Brain pericyte (primary cell): ENCODE measurements around the gene PROM2.

Source experiments
- DNase-seq: peaks from one replicate; pipeline ENCODE4 v3.0.0-alpha.2; 2012; ENCODE audit warnings: low read depth, low spot score

PROM2 gene

DNA sequence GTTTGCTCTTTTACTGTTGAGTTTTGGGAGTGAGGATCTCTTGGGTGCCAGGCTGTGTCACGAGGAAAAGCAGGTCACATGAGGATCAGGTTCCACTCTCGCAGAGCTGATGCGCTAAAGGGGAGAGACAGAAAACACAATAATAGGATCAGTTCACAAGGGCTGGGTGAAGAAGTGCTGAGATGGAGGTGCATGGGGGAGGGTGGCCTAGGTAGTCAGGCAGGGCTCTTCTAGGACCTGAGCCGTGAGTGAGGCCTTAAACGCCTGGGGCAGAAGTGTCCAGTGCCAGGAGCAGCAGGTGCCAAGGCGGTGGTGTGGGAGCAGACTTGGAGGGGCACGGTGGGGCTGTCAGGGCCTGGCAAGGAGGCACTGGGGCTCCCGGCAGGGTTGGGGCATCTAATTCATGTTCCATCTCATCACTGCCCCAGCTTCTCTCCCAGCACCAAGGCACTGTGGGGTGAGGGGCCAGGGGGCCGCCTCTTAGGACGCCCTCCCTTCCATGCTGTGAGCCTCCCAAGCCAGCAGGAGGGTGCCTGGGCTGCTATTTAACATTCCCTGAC lies 32.2 kb downstream of the PROM2 start:
- DNase-seq, result no peak

DNA sequence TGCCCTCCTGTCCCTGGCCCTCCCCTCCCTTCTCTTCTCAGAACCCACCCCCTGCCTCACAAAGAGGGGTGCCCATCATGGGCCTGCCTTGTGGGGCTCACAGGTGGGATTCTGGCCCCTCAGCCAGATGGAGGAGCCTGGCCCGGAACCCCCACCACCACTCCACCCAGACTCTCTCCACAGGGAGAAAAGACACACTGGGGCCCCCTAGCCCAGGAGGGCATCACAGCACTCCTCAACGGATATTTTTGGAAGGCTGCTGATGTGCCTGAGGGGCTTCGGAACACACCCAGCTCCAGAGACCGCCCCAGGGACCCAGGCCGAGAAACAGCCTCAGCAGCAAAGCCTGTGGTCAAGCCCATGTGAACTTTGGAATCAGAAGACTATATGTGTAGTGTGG lies 32.8 kb downstream of the PROM2 start:
- no peak for DNase-seq

DNA sequence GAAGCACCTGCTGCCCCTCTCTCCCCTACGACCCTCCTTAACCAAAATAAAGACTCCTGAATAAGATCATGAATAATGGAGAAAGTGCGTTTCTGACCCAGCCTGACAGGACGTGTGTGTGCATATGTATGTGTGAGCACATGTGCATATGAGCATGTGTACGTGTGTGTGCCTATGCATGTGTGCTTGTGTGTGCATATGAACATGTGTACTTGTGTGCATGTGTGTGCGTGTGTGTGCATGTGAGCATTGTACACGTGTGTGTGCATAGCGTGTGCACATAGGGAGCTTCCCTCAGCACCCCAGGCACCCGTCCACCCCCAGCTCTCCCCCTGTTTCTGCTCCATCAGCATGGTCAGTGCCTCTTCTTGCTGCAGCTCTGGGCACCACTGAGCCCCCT lies 33.6 kb downstream of the PROM2 start:
- no peak for DNase-seq

DNA sequence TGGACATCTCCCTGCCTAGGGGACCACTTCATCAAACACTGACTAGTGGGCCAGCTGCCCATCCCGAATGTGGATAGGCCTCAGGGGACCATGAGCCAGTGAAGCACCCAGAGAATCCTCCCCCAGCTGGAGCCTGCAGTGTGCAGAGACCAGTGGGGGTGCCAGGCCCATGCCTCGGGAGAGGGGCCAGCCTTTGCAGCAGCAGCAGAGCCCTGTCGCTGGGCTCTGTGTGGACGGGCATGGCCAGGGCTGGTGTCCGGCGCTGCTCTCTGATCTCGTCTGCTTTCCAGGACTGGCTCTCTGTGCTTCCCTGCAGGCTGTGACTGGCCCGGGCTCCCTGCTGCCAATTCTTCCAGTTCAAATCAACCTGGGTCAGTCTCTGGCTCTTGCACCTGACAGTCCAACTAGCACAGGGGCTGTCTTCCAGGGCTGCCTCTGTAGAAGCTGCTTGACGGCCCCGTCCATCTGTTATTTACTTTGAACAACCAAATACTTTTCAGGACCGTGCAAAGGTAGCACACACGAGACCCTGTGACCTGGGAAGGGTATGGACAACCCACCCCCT lies 34.3 kb downstream of the PROM2 start:
- DNase-seq, result no peak

DNA sequence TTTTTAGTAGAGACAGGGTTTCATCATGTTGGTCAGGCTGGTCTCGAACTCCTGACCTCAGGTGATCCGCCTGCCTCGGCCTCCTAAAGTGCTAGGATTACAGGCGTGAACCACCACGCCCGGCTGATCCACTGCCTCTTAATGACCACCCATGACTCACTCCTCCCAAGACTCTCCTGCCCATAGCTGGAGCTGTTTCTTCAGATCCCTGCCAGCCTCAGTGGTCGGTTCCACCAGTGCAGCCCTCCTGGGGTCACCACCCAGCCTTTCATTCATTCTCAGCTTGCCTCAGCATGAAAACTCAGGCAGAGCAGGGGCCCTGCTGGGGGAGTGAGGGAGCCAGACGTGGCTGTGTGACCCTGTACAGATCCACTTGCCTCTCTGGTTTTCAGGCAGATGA lies 35.4 kb downstream of the PROM2 start:
- DNase-seq, result no peak

DNA sequence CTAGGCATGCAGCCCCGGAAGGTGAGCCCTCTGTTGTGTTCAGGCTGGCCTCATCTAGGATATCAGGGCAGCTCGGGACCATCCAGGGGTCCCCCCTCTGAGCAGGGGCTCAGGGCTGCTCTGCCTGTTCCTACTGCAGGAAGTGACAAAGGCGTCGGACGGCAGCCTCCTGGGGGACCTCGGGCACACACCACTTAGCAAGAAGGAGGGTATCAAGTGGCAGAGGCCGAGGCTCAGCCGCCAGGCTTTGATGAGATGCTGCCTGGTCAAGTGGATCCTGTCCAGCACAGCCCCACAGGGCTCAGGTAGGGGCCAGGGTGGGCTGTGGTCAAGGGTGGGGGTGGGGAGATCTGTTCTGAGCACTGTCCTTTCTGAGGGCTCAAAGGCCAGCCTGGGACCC lies 36.0 kb downstream of the PROM2 start:
- DNase-seq, result no peak

DNA sequence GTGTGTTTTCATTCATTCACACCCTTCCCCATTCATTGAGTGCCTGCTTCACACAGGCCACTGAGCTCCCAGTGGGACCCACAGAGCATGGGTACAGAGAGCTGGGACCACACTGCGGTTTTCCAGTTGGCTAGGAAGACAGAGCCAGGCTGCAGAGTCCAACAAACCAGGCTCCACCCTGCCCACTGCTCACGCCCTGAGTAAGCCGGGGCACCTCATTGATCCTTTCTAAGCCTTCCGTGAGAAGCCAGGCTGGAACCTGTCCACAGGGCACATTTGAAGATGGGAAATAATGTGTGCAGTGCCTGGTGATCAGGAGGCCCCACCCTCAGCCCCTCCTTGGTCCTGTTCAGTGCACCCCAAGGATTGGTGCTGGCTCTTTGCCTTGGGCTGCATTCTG lies 36.4 kb downstream of the PROM2 start:
- no peak for DNase-seq

DNA sequence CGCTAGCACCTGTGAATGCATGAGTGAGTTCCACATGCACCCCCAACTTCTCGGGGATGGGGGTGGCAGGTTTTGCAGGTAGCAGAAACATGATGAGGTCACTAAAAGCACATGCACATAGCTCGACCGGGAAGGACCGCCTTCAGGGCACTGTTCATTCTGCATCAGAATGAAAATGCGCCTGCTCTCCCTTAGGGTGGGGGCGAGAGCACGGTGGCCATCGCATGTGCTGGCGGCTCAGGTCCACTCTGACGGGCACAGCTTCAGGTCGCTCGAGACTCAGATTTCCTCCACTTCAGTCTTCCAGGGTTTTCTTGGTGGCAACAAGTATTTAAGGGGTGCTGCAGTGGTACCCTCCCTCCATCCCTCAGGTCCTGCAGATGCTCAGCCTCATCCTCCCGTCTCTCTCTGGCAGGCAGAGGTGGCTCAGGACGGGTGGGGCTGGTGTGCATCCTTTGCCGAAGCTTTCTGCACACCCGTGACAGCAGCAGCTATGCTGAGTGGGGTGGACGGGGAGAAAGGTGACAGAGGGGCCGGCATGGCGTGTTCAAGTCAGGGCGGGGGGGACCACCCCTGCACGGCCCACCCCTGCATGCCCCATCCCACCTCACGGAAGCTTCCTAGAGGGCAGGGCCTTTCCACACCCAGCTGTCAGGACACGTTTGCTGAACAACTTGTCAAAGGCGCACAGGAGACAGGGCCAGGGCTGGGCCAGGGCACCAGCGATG lies 37.7 kb downstream of the PROM2 start:
- no peak for DNase-seq

DNA sequence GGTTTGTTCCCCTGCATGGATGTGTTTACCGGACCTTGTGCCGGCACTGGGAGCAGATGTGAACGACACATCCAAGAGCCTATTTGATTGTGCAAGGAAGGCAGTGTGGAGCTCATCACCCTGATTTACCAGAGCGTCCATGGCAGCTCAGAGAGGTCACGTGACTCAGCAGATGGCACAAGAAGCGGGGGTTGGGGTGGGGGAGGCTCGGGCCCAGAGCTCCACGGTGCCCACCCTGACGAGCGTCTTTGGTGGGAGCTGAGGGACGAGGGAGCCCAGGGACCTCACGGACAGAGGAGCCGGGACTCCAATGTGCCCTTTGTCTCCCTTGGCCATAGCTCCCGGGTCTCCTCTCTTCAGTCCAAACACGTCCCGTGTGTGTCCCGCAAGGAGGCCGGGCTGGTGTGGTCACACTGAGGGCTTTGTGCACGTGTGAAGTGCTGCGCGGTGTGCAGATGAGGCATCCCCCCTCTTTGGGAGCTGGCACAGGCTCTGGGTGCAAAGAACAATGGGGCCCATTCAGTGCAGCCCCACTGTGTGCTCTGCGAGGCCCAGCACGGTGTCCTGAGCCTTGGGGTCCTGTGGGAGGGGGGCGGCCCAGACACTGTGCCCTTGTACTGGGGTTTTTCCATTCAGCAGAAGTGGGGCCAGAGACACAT lies 38.4 kb downstream of the PROM2 start:
- DNase-seq, result no peak

DNA sequence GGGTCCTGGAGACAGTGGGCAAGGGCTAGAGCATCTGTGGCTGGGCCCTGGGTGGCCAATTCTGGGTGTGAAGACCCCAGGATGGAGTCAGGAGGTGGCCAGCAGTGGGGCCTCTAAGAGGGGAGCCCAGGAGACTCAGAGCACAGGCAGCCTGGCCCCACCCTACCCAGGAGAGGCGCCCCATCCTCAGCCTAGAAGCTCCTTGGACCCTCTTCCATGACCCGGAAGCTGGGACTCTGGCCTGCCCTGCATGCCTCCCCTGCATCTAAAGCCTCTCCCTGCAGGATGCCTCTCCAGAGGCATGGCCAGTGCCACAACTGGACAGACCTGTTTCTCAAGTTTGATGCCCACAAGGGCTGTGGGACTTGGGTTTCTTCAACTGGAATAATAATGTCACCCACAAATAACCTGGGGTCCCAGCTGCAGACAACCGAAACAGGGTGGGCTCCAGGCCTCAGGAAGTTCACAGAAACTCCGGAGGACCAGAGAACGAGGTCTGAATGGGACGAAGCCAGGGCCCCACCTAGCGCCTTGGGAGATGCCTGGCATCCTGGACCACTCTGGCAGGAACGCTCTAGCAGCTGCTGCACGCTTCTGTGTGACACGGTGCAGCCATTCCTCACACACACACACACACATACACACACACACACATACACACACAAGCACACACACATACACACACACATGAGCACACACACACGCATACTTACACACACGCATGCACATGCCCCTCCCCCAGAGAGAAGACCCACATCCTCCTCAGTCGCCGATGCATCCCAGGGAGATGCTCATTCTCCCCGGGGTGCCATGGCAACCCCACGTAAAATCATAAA lies 39.3 kb downstream of the PROM2 start:
- no peak for DNase-seq

DNA sequence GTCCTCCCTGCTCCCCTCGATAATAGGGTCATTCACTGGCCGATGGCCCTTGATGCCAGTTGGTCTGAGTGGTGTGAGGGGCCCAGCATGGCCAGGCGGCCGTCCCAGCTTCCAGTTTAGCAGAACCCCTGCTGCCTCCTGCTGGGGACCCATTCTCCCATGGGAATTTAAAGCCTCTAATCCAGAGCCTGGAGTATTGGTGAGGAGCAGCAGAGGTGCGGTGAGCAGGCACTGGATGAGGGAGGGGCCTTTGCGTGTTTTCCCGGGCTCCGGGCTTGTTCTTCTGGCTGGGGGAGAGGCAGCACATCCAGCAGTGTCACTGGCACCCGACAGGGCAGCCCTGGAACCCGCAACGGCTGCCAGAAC lies 40.3 kb downstream of the PROM2 start:
- no peak for DNase-seq

DNA sequence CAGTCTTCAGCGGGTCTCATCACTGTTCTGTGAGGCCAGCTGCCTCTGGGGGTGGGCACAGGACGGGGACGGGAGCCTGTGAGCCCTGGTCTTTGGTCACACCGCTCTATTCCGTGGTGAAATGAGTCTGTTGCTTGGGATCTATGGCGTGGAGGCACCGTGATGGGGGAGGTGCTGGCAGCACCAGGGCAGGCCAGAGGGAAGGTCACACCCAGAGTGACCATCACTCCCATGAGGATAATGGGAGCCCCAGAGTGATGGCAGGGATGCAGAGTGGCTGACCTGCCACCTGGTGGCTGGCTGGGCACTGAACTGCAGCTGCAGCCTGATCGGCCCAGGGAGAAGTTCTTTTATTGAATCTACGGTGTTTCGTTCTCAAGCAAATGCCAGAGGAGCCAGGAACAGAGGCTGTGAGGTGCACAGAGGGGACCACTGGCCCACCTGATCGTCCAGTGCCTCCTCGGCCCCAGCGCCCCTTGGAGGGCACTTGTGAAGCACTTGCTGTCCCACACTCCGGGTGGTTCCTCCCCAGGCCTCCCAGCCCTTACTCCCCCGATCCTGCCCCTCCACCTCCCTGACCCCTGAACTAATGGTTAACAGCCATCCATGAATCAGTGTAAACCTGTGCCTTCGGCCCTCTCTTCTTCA lies 40.8 kb downstream of the PROM2 start:
- DNase-seq, result no peak

DNA sequence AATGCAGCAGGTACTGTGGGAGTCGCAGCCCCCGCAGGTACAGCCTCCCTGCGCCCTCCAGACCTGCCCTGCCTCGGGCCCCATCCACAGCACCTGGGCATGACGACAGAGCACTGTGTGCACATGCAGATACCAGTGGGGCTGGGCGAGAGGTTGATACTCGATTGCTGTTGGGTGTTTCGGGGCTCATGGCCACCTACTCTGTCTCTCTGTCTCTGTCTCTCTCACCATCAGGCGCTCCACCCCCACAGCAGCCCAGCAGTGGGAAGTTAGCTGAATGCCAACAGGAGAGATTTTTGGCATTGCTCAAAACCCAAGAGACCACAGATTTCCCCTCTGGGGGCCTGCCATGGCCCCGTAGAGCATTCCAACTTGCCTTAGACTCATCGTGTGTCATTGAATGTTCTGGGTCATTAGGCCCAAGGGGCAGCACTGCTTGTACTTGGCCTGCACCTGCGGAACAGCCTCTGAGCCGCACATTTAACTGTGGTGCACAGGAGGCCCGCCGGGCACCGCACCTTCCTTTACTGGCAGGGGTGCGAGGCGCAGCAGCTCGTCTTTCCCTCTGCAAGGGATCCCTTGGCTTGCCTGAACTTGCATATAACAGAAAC lies 41.7 kb downstream of the PROM2 start:
- no peak for DNase-seq

DNA sequence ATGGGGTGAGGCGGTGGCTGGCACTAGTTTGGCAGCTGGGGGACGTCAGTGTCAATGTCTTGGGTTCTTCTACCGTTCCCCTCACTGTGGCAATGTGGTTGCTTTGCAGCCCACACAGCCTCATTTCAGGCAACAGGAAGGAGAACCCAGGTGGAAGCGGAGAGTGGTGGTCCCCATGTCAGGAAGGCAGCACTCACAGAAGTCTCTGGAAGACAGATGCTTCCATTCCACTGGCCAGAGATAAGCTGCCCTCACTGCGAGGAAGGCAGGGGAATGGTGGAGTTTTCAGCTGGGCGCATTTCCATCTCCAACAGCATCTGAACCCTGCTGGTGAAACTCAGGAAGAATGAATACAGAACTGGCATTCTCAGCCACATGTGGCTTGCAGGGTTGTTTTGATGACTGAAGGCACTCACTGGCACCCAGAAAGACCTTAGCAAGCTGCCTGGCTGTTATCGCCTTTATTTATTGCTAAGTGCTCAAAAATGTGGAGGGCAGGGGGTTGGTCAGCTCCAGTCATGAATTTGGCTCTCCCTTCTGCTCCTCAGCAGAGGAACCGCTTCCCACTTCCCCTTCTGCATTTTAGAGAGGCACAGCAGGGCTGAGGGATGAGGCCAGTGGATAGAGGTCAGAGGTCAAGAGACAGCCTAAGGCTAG lies 42.3 kb downstream of the PROM2 start:
- DNase-seq, result no peak

DNA sequence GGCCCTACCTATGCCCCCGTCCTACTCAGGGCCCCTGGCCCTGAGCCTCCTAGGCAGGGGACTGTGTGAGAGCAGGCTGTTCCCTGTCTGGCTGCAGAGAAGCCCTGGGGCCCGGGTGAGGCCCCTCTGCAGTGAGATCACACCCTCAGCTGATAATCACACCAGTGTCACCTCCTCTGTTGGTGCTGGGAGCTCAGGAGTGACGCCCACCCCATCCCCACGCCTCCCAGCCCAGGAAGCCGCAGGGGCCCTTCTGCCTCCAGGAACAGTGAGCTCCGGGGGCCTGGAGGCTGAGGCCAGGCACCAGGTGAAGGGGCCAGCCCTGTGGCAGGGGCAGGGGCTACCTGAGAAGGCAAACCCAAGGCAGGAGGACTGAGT lies 42.9 kb downstream of the PROM2 start:
- DNase-seq, result no peak

DNA sequence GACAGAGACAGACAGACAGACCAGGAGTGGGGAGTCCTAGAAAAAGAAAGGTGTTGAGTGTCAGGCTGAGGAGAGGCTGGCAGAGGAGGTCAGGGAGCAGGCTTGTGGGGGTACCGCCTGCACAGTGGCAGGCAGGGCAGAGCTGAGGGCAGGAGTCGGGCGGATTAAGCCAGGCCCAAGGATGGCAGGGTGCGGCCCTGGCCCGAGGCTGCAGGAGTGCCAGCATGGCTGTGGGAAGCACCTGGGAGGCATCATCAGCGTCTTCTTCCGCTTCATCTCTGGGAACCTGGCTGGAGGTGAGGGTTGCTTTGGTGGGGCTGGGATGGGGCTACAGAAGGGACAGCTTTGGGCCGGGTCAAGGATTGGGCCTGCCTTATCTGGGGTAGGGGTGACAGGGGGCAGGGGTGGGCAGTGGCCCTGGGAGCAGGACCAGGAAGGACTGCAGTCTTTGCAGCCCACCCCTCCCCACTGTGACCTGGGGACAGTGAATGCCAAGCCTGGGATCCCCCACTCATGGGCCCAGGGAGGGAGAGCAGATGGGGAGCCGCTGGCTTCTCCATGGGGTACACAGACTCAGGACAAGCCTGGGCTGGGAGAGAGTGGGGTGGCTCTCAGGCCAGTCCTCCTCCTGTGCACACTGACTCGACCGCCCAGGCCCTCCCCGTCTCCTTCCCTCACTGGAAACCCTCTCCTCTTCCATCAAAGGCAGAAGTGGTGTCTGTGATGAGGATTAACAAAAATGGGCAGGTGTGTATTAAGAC lies 43.6 kb downstream of the PROM2 start:
- DNase-seq, result no peak

DNA sequence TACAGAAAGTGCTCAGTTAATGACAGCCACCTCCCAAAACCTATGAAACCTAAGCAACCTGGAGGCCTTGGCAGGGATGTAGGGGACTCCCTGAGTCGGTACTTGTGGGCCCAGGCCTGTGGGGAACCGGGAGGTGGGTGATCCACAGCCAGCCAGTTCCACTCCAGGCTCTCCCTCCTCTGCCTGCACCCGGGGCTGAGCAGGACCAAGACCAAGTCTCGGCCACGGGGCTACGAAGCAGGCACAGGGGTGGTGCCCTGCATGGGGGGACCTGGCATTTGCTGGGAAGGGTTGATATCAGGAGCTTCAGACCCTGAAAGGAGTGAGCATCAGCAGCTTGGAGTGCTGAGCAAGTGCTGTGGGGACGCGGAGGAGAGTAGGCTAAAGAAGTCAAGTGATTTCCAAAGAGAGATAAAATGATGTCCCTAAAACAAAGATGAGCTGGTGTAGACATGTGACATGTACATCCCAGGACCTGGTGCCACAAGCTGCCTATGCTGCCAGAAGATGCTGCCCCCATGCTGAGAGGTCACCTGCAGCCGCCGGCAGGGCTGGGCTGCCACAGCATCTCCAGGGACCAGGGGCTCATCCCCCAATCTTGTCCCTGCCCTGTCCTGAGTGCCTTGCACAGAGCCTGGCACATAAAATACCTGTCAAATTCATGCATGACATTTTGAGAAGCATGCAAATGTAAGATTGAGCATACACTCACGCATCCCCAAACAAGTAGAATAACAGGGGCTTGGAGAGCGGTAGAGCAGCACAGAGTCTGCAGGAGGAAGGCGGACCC lies 44.4 kb downstream of the PROM2 start:
- no peak for DNase-seq

DNA sequence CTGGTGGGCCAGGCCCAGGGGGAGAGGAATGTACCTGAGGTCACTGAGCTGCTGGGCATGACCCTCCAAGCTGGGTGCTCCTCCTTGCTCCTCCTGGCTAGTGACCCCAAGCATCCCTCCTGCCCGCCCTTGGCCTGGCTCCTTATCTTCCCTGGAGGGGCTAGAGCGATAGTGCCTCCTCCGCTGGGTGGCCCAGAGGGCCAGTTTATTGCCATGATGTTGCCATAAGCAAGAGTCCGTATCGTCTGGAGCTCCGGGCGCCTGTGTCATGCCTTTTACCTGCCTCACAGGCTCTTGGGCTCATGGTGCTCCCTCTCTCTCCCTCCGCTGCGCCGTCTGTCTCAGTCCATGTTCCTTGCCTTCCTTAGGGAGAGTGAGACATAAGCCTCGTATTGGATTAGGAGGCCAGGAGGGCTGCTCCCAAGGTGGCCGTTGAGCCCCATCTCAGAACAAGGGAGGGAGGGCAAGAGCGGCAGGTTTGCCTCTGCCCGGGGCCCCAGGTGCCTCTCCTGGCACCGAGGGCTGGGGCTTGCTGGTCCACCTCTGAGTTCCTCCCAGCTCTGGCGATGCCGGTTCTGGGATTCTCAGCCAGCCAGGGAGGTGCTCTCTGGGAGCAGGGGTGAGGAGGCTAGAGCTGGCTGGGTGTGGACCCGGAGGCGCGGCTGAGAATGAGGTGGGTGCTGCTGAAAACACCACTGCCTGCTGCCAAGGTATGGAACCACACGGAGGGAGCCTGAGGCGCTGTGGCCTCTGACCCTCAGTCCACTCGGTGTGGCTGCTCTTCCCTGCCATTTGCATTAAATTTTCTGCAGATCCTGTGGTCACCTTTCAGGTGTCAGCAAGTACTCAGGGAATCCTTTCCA lies 45.5 kb downstream of the PROM2 start:
- DNase-seq, result no peak
